ENCODE results near the gene NDST1.

- TF ChIP-seq CTCF (conservative IDR thresholded peaks at IDR 0.05) (no peak), ZFX (IDR thresholded peaks at IDR 0.05) (no peak)
Measured at GRCh38 chr5:150549735-150550134, 41.8 kb downstream of the NDST1 start.
